ENCODE measurements around the gene SNAPC5. TPM values are rescaled to one million over a fixed set of nuclear protein-coding genes. Genes with fewer than 3 reads are reported as not detected.

Gene SNAPC5
- total and polyA plus RNA-seq, 2 of the 8 experiments (the other 6 are each of a cell fraction or from before 2014, with no cell fraction given) = 18.7 to 23.1 TPM

- TF ChIP-seq, protein P1, sequence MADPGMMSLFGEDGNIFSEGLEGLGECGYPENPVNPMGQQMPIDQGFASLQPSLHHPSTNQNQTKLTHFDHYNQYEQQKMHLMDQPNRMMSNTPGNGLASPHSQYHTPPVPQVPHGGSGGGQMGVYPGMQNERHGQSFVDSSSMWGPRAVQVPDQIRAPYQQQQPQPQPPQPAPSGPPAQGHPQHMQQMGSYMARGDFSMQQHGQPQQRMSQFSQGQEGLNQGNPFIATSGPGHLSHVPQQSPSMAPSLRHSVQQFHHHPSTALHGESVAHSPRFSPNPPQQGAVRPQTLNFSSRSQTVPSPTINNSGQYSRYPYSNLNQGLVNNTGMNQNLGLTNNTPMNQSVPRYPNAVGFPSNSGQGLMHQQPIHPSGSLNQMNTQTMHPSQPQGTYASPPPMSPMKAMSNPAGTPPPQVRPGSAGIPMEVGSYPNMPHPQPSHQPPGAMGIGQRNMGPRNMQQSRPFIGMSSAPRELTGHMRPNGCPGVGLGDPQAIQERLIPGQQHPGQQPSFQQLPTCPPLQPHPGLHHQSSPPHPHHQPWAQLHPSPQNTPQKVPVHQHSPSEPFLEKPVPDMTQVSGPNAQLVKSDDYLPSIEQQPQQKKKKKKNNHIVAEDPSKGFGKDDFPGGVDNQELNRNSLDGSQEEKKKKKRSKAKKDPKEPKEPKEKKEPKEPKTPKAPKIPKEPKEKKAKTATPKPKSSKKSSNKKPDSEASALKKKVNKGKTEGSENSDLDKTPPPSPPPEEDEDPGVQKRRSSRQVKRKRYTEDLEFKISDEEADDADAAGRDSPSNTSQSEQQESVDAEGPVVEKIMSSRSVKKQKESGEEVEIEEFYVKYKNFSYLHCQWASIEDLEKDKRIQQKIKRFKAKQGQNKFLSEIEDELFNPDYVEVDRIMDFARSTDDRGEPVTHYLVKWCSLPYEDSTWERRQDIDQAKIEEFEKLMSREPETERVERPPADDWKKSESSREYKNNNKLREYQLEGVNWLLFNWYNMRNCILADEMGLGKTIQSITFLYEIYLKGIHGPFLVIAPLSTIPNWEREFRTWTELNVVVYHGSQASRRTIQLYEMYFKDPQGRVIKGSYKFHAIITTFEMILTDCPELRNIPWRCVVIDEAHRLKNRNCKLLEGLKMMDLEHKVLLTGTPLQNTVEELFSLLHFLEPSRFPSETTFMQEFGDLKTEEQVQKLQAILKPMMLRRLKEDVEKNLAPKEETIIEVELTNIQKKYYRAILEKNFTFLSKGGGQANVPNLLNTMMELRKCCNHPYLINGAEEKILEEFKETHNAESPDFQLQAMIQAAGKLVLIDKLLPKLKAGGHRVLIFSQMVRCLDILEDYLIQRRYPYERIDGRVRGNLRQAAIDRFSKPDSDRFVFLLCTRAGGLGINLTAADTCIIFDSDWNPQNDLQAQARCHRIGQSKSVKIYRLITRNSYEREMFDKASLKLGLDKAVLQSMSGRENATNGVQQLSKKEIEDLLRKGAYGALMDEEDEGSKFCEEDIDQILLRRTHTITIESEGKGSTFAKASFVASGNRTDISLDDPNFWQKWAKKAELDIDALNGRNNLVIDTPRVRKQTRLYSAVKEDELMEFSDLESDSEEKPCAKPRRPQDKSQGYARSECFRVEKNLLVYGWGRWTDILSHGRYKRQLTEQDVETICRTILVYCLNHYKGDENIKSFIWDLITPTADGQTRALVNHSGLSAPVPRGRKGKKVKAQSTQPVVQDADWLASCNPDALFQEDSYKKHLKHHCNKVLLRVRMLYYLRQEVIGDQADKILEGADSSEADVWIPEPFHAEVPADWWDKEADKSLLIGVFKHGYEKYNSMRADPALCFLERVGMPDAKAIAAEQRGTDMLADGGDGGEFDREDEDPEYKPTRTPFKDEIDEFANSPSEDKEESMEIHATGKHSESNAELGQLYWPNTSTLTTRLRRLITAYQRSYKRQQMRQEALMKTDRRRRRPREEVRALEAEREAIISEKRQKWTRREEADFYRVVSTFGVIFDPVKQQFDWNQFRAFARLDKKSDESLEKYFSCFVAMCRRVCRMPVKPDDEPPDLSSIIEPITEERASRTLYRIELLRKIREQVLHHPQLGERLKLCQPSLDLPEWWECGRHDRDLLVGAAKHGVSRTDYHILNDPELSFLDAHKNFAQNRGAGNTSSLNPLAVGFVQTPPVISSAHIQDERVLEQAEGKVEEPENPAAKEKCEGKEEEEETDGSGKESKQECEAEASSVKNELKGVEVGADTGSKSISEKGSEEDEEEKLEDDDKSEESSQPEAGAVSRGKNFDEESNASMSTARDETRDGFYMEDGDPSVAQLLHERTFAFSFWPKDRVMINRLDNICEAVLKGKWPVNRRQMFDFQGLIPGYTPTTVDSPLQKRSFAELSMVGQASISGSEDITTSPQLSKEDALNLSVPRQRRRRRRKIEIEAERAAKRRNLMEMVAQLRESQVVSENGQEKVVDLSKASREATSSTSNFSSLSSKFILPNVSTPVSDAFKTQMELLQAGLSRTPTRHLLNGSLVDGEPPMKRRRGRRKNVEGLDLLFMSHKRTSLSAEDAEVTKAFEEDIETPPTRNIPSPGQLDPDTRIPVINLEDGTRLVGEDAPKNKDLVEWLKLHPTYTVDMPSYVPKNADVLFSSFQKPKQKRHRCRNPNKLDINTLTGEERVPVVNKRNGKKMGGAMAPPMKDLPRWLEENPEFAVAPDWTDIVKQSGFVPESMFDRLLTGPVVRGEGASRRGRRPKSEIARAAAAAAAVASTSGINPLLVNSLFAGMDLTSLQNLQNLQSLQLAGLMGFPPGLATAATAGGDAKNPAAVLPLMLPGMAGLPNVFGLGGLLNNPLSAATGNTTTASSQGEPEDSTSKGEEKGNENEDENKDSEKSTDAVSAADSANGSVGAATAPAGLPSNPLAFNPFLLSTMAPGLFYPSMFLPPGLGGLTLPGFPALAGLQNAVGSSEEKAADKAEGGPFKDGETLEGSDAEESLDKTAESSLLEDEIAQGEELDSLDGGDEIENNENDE (IDR thresholded peaks at IDR 0.05; ENCODE audit: insufficient replicate concordance, low read length) = no peak
- TF ChIP-seq MAFK (IDR thresholded peaks at IDR 0.05; ENCODE audit: low read depth, low read length) (no peak), YY1 (IDR thresholded peaks at IDR 0.05; ENCODE audit: low read depth, low read length) (no peak), BRCA1 (IDR thresholded peaks at IDR 0.05; ENCODE audit: low read depth, low read length) (no peak), JUND (IDR thresholded peaks at IDR 0.05; ENCODE audit: low read length) (no peak), FOSL1 (IDR thresholded peaks at IDR 0.05; ENCODE audit: insufficient read depth, low read depth, low read length) (no peak), EGR1 (IDR thresholded peaks at IDR 0.05; ENCODE audit: borderline replicate concordance, low read depth, low read length) (no peak), CBX5 (IDR thresholded peaks at IDR 0.05; ENCODE audit: low read depth, low read length) (no peak), CREB1 (IDR thresholded peaks at IDR 0.05) (no peak), SIN3A (conservative IDR thresholded peaks at IDR 0.05 in 1 of 2, IDR thresholded peaks at IDR 0.05 in 1 of 2; ENCODE audit: low read depth in 1 of 2, low read length in 2 of 2) (no peak), GTF2F1 (IDR thresholded peaks at IDR 0.05; ENCODE audit: borderline replicate concordance, low read depth, low read length) (no peak)
Measured at GRCh38 chr15:66523926-66524325, 26.4 kb upstream of the SNAPC5 start (continued).
